Neural progenitor cell (in vitro differentiated cells): Measurements from ENCODE around the gene FAM149B1. TPM values are rescaled to one million over a fixed set of nuclear protein-coding genes. Genes with fewer than 3 reads are reported as not detected.

Experiments
- DNase-seq: peaks from one replicate; pipeline ENCODE4 v3.0.0-alpha.2; 2016; ENCODE audit warnings: low spot score
- H2AFZ ChIP-seq: fragments of 200-600 bp; sonication (generic); replicated peaks from 2 replicates; pipeline ENCODE4 v1.6.1; 2016; ENCODE audit warnings: antibody characterized with exemption
- H3F3A ChIP-seq: fragments of 200-600 bp; sonication (generic); 2 replicates; pipeline ENCODE4 v1.6.1; 2016; ENCODE audit warnings: antibody characterized with exemption, low read depth
- H3K27ac ChIP-seq: fragments of 200-600 bp; sonication (generic); 2 replicates; pipeline ENCODE4 v1.5.1; 2016; ENCODE audit warnings: mild to moderate bottlenecking
- H3K27me3 ChIP-seq: fragments of 200-600 bp; sonication (generic); 2 replicates; pipeline ENCODE4 v1.6.1; 2016; ENCODE audit warnings: mild to moderate bottlenecking, moderate library complexity
- H3K36me3 ChIP-seq: fragments of 200-600 bp; sonication (generic); 2 replicates; pipeline ENCODE4 v1.5.1; 2016
- H3K4me1 ChIP-seq: fragments of 200-600 bp; sonication (generic); 2 replicates; pipeline ENCODE4 v1.6.1; 2016; ENCODE audit warnings: mixed run types
- H3K4me2 ChIP-seq: fragments of 200-600 bp; sonication (generic); 2 replicates; pipeline ENCODE4 v1.6.1; 2016
- H3K4me3 ChIP-seq: fragments of 200-600 bp; sonication (generic); 2 replicates; pipeline ENCODE4 v1.5.1; 2016
- H3K79me2 ChIP-seq: fragments of 200-600 bp; sonication (generic); 2 replicates; pipeline ENCODE4 v1.6.1; 2016; ENCODE audit warnings: low read depth
- H3K9ac ChIP-seq: fragments of 200-600 bp; sonication (generic); 2 replicates; pipeline ENCODE4 v1.6.1; 2016
- H3K9me3 ChIP-seq: fragments of 200-600 bp; sonication (generic); 2 replicates; pipeline ENCODE4 v1.5.1; 2016; ENCODE audit warnings: low read depth
- H4K20me1 ChIP-seq: fragments of 200-600 bp; sonication (generic); 2 replicates; pipeline ENCODE4 v1.6.1; 2016; ENCODE audit warnings: low read depth
- H3K27ac Mint-ChIP-seq: 3 replicates; pipeline ENCODE4 v1.8.0; 2021; ENCODE audit warnings: mixed read lengths
- H3K27me3 Mint-ChIP-seq: 2 replicates; pipeline ENCODE4 v1.8.0; 2022; ENCODE audit warnings: low read depth, mild to moderate bottlenecking, inconsistent platforms, moderate library complexity, mixed read lengths; ENCODE audit not compliant: insufficient read depth
- H3K36me3 Mint-ChIP-seq: 3 replicates; pipeline ENCODE4 v1.8.0; 2021; ENCODE audit warnings: mixed read lengths
- H3K4me1 Mint-ChIP-seq: 3 replicates; pipeline ENCODE4 v1.8.0; 2021; ENCODE audit warnings: mixed read lengths
- H3K4me3 Mint-ChIP-seq: 3 replicates; pipeline ENCODE4 v1.8.0; 2021; ENCODE audit warnings: mild to moderate bottlenecking, moderate library complexity, mixed read lengths
- H3K9me3 Mint-ChIP-seq: 3 replicates; pipeline ENCODE4 v1.8.0; 2020; ENCODE audit warnings: mixed read lengths
- EZH2 ChIP-seq: fragments of 200-600 bp; sonication (generic); IDR thresholded peaks from 2 replicates; pipeline ENCODE4 v1.6.1; 2017; ENCODE audit warnings: antibody characterized with exemption, mild to moderate bottlenecking, moderate library complexity
- EZH2phosphoT487 ChIP-seq: fragments of 200-600 bp; sonication (generic); IDR thresholded peaks from 2 replicates; pipeline ENCODE4 v1.6.1; 2017; ENCODE audit warnings: antibody characterized with exemption
- total RNA-seq: library from RNA; depleted of rRNA; stranded (reverse); fragments of >200 nt; gene quantifications from 2 replicates; pipeline ENCODE4 v1.2.3, GENCODE V29; 2015; ENCODE audit warnings: low replicate concordance
- TF ChIP-seq, protein P1 (sequence below): fragments of 200-600 bp; sonication (generic); IDR thresholded peaks from 2 replicates; pipeline ENCODE4 v1.5.1; 2017; ENCODE audit warnings: antibody characterized with exemption, mild to moderate bottlenecking

The FAM149B1 gene
- total RNA-seq, 1 donor from 2014 or later, result 43.3 TPM

GRCh38 chr10:73131301-73131700 lies 36.6 kb upstream of the FAM149B1 start:
- Histone ChIP-seq H3K79me2 (no peaks in the 10 kb centered on the region), H3K4me3 (no peak overlapping the region), H3K27me3 (no peaks in the 10 kb centered on the region), H3K9ac (no peak overlapping the region), H3K9me3 (no peaks in the 10 kb centered on the region), H3K4me1 (no peaks in the 10 kb centered on the region), H2AFZ (no peak overlapping the region), H3F3A (peaks cover 3% of the 10 kb centered on the region), H4K20me1 (no peaks in the 10 kb centered on the region), H3K27ac (no peak overlapping the region), H3K4me2 (no peak overlapping the region), H3K36me3 (peaks cover 15% of the 10 kb centered on the region)
- Mint-ChIP-seq H3K9me3 (no peaks in the 10 kb centered on the region), H3K36me3 (peaks cover 25% of the 10 kb centered on the region), H3K27me3 (no peaks in the 10 kb centered on the region), H3K4me3 (no peak overlapping the region), H3K4me1 (no peaks in the 10 kb centered on the region), H3K27ac (no peak overlapping the region)
- no peak for TF ChIP-seq EZH2
- TF ChIP-seq, protein P1, sequence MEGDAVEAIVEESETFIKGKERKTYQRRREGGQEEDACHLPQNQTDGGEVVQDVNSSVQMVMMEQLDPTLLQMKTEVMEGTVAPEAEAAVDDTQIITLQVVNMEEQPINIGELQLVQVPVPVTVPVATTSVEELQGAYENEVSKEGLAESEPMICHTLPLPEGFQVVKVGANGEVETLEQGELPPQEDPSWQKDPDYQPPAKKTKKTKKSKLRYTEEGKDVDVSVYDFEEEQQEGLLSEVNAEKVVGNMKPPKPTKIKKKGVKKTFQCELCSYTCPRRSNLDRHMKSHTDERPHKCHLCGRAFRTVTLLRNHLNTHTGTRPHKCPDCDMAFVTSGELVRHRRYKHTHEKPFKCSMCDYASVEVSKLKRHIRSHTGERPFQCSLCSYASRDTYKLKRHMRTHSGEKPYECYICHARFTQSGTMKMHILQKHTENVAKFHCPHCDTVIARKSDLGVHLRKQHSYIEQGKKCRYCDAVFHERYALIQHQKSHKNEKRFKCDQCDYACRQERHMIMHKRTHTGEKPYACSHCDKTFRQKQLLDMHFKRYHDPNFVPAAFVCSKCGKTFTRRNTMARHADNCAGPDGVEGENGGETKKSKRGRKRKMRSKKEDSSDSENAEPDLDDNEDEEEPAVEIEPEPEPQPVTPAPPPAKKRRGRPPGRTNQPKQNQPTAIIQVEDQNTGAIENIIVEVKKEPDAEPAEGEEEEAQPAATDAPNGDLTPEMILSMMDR, result no peak
- TF ChIP-seq EZH2phosphoT487, result no peak
- no peak for DNase-seq

- no peak overlapping the region for H3K27ac ChIP-seq
- Mint-ChIP-seq H3K27me3 (no peaks in the 10 kb centered on the region), H3K27ac (no peak overlapping the region), H3K36me3 (peaks cover 29% of the 10 kb centered on the region), H3K9me3 (no peaks in the 10 kb centered on the region), H3K4me1 (no peaks in the 10 kb centered on the region), H3K4me3 (no peak overlapping the region)
- no peak overlapping the region for H3K9ac ChIP-seq
- no peaks in the 10 kb centered on the region for H3K79me2 ChIP-seq
- DNase-seq, result no peak
- H2AFZ ChIP-seq, result no peak overlapping the region
- peaks cover 18% of the 10 kb centered on the region for H3K36me3 ChIP-seq
- no peaks in the 10 kb centered on the region for H3K27me3 ChIP-seq
- H3K4me3 ChIP-seq, result no peak overlapping the region
- no peak overlapping the region for H3K4me2 ChIP-seq
- no peaks in the 10 kb centered on the region for H3K9me3 ChIP-seq
- no peaks in the 10 kb centered on the region for H3K4me1 ChIP-seq
- peaks cover 3% of the 10 kb centered on the region for H3F3A ChIP-seq
- no peaks in the 10 kb centered on the region for H4K20me1 ChIP-seq
- no peak for TF ChIP-seq EZH2phosphoT487
- TF ChIP-seq, protein P1, result no peak
- no peak for TF ChIP-seq EZH2
Measured at GRCh38 chr10:73131913-73132686, 35.8 kb upstream of the FAM149B1 start.

- H3K27ac Mint-ChIP-seq, result no peak overlapping the region
- no peak for DNase-seq
- H3K9me3 Mint-ChIP-seq, result no peaks in the 10 kb centered on the region
- H3K36me3 ChIP-seq, result peaks cover 18% of the 10 kb centered on the region
- no peaks in the 10 kb centered on the region for H3K27me3 Mint-ChIP-seq
- no peaks in the 10 kb centered on the region for H4K20me1 ChIP-seq
- TF ChIP-seq, protein P1, result no peak
- H3K4me3 Mint-ChIP-seq, result no peak overlapping the region
- H3K27ac ChIP-seq, result no peak overlapping the region
- no peaks in the 10 kb centered on the region for H3K27me3 ChIP-seq
- H3K79me2 ChIP-seq, result no peaks in the 10 kb centered on the region
- peaks cover 30% of the 10 kb centered on the region for H3K36me3 Mint-ChIP-seq
- no peaks in the 10 kb centered on the region for H3K4me1 Mint-ChIP-seq
- H3K4me3 ChIP-seq, result no peak overlapping the region
- H3K9ac ChIP-seq, result no peak overlapping the region
- H3K4me2 ChIP-seq, result no peak overlapping the region
- no peaks in the 10 kb centered on the region for H3K4me1 ChIP-seq
- H3K9me3 ChIP-seq, result no peaks in the 10 kb centered on the region
- peaks cover 3% of the 10 kb centered on the region for H3F3A ChIP-seq
- no peak overlapping the region for H2AFZ ChIP-seq
Measured at GRCh38 chr10:73134727-73135126, 33.2 kb upstream of the FAM149B1 start.
